CD4-positive, alpha-beta T cell treated with Interleukin-6 at 100 ng/mL for 8 hours (primary cell): Measurements from ENCODE around the gene ZNF627.
"Not testable (repeated sequence)": the region's sequence is repeated elsewhere in the genome, so short reads cannot be mapped to it uniquely, and the experiment has no call there.

ENCODE experiments used
- DNase-seq: peaks from one replicate; pipeline ENCODE4 v3.0.0-alpha.2; 2020; ENCODE audit warnings: mixed read lengths, low spot score

Gene ZNF627

DNA sequence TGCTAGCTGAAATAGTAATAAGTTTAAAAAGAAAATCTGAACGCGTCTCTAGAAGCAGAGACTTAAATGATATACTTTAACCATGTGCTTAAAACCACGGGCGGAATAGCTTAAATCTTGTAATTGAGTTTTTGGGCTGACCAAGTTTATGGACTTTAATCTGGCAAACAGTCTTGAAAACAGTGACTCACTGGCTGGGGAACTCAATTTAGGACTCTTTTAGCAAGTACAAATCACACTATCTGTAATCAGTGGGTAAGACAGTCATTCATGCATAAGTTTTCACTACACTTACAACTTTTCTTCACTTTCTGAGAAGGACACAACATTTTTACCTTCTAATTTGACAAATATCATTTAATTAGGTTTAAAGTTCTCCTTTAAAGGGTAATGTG is 26.8 kb downstream of the ZNF627 start:
- DNase-seq = no peak

DNA sequence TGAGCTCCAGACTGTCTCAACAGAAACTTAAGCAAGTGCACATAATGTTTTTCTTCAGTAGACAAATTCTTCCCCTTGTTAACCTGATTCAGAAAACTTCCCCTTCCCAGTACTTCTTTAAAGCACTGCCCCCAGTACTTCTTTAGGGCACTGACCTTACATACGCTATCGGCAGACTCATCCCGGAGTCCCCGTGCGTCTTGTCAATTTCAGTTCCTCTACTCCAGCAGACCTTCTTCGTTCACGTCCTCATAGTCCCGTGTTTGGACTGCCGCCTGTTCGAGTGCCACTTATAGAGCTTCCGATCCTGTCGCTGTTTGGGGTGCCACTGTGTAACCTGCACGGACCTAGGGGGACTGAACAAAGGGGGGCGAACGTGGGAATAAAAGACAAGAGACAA is 29.0 kb downstream of the ZNF627 start:
- no peak for DNase-seq

DNA sequence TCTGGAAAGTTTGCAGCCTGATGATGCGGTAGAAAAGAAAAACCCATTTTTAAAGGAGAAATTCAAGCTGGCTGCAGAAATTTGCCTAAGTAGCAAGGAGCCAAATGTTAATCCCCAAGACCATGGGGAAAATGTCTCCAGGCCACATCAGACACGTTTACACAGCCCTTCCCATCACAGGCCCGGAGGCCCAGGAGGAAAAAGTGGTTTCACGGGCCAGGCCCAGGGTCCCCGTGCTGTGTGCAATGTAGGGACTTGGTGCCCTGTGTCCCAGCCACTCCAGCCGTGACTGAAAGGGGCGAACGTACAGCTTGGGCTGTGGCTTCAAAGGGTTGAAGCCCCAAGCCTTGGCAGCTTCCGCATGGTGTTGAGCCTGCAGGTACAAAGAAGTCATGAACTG is 35.9 kb downstream of the ZNF627 start:
- no peak for DNase-seq

DNA sequence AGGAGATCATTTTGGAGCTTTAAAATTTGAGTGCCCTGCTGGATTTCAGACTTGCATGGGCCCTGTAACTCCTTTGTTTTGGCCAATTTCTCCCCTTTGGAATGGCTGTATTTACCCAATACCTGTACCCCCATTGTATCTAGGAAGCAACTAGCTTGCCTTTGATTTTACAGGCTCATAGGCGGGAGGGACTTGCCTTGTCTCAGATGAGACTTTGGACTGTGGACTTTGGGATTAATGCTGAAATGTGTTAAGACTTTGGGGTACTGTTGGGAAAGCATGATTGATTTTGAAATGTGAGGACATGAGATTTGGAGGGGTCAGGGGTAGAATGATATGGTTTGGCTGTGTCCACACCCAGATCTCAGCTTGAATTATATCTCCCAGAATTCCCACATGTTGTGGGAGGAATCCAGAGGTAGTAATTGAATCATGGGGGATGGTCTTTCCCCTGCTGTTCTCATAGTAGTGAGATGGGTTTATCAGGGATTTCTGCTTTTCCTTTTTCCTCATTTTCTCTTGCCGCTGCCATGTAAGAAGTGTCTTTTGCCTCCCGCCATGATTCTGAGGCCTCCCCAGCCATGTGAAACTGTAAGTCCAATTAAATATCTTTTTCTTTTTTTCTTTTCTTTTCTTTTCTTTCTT is 36.9 kb downstream of the ZNF627 start:
- DNase-seq = not testable (repeated sequence)

DNA sequence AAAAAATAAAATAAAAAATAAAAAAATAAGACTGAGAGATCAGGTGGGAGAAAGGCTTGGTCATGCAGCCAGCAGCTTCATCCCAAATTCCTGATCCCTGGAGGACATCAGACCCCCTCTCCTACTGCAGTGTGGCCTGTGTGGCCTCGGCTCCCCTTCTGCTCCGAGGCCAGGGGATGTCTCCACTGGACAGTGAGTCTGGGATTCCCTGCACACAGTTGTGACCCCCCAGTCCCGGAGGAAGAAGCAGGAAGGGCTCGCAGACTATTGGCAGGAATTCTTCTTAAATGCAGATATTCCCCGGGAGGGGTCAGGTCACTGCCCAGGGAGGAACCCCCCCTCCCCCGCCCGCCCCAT is 41.9 kb downstream of the ZNF627 start:
- DNase-seq = no peak

DNA sequence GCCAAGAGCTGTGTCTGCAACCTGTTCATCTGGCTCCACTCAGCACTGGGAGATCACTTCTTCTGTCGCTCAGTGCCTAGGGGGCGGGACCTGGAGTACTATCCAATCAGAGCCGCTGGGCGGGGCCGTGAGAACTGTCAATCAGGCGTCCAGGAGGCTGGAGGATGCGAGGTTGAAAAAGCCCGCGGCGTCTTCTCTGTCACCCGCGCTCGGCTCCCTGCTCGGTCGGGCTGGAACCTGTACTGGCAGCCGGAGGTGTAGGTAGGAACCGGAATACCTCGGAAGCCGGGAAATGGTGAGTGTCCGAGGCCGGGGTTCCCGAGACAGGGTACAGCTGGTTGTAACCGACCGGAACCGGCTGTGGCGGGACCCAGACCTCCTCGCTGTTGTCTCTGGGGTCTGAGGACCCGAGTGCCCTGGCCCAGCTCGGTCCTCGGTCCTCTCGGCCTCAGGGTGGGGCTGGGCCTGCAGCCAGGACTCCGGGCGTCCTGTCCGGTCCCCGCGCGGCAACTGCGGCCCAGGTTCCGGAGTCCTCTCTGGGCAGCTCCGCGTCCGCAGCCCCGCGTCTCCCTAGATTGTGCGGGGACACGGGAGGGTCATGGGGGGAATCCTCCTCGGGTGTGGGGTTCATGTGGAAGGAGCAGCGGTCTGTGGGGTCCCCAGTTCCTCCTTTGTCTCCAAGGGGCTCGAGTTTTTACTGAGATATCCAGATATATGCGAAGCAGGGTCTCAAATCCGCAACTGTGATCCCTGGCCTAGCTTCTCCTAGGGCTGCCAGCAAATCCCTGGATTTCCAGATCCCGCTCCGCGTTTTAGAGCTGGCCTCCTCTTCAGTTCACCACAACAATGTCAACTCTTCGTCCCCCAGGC is 42.6 kb downstream of the ZNF627 start:
- DNase-seq = peak; percentile 70

DNA sequence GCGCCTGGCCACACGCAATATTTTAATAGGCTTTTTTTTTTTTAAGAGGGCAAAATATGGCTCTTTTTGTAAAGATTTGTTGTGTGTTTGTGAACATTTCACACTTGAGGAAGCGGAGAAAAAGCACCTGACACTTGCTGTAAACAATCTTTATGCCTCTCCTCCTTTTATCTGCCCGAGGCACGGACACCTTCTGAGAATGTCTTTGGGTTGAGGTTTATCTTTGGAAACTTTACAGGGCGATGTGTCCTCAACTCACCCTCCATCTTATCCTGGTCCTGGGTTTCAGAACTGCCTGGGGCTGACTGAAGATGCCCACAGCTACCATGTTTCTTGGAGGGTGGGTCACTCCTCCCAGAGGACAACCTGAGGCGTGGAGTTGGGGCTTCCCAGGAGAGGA is 44.0 kb downstream of the ZNF627 start:
- DNase-seq = no peak

DNA sequence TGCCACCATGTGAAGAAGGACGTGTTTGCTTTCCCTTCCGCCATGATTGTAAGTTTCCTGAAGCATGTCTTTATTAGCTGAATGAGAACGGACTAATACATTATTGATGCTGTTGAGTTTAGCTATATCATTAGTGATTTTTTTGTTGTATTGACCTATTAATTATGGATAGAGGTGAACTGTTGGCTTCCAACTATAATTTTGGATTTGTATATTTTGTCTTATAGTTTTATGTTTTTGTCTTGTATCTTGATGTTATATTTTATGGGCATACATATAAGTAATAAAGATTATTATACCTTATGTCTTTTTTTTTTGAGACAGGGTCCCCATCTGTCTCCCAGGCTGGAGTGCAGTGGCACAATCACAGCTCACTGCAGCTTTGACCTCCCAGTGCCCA is 45.6 kb downstream of the ZNF627 start:
- no peak for DNase-seq

DNA sequence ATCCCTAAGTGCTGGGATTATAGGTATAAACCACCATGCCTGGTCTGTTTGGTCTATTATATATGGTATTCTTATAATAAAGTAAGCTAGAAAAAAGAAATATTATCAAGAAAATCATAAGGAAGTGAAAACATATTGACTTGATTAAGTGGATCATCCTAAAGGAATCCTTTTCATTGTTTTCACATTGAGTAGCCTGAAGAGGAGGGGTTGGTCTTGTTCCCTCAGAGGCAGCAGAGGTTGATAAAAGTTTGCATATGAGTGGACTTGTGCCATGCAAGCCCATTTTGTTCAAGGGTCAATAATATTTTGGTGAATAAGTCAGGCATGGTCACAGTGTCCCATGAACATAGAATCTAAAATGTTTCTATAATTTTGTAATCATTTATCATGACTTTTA is 52.7 kb downstream of the ZNF627 start:
- no peak for DNase-seq

DNA sequence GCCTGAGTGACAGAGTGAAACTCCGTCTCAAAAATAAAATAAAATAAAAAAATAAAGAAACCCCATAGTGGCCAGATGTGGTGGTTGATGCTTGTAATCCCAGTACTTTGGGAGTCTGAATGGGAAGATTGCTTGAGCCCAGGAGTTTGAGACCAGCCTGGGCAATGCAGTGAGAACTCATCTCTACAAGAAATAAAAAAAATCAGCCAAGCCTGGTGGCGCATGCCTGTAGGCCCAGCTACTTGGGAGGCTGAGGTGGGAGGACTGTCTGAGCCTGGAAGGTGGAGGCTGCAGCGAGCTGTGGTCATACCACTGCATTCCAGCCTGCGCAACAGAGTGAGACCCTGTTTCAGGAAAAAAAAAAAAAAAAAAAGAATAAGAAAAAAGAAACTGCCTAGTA is 53.8 kb downstream of the ZNF627 start:
- no peak for DNase-seq

DNA sequence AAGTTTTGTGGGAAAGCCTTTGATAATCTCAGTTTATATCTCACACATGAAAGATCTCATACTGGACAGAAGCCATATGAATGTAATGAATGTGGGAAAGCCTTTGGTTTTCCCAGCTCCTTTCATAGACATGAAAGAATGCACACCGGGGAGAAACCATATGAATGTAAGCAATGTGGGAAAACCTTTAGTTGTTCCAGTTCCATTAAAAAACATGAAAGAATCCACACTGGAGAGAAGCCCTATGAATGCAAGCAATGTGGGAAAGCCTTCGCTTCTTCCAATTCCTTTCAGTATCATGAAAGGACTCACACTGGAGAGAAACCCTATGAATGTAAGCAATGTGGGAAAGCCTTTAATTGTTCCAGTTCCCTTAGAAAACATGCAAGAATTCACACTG is 54.8 kb downstream of the ZNF627 start:
- no peak for DNase-seq

DNA sequence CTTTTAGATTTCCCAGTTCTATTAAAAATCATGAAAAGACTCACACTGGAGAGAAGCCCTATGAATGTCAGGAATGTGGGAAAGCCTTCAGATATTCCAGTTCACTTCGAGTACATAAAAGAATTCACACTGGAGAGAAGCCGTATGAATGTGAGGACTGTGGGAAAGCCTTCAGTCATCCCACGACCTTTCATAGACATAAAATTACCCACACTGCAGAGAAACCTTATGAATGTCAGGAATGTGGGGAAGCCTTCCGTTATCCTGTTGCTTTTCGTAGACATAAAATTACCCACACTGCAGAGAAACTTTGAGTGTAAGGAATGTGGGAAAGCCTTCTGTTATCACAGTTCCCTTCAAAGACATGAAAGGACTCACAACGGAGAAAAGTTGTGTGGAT is 55.2 kb downstream of the ZNF627 start:
- DNase-seq = no peak

DNA sequence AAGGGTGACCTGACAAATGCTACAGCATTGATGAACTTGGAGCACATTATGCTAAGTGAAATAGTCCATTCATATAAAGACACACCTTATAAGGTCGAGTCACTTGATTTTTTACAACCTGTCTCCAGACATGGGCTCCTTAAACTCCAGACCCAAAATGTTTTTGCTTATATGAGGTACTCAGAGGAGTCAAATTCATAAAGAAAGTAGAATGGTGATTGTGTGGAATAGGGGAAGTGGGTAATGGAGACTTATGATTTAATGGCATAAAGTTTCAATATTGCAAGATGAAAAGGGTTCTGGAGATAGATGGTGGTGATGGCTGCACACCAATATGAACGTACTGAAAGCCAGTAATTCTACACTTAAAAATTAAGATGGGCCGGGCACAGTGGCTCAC is 59.3 kb downstream of the ZNF627 start:
- DNase-seq = no peak

DNA sequence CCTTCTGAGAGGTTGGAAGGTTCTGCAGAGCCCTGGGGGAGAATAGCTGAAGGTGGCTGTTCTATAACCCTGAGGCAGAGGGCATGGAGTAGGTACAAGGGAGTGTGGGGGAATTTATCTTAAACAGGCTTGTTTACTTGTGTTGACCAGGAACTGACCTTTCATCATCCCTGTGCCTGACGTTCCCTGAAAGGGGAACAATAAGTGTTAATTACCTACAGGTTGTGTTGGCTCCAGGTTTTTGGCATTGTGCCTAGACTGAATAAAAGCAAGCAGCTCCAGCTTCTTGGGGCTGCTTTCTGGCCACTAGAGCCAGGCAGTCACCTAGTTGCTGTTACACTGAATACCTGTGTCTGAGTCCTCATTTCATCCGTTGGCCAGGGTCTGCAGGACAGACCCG is 60.0 kb downstream of the ZNF627 start:
- no peak for DNase-seq

DNA sequence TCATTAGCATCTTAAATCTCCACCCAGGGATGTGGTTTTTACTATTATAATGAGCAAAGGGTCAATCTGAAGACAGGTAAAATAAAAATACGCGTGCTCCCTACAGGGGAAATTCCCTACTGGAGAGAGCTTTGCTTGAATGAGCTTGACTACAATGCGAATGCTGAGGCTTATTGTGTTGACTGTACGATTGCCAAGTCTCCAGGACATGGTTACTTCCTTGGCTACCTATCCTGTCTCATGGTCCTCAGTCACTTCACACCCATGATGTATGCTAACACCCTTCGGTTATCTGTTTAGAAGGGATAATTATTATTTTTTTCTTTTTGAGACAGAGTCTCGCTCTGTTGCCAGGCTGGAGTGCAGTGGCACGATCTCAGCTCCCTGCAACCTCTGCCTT is 61.7 kb downstream of the ZNF627 start:
- no peak for DNase-seq

DNA sequence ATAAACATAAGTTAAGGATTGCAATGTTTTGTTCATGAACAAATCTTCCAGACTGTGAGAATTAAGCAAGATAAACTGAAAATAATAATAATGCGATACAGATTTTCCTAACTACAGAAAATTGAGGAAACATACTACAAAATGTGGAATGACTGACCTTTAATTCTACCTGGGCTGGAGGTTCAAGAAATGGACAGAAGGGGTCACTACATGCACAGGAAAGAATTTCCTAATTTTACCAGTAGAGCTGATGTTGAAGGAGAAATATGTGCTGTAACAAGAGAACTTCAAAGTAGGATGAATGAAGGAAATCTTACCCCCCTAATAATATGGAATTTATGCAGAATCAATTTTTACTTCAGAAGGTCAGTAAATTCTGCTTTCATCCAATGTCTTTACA is 62.3 kb downstream of the ZNF627 start:
- DNase-seq = no peak

DNA sequence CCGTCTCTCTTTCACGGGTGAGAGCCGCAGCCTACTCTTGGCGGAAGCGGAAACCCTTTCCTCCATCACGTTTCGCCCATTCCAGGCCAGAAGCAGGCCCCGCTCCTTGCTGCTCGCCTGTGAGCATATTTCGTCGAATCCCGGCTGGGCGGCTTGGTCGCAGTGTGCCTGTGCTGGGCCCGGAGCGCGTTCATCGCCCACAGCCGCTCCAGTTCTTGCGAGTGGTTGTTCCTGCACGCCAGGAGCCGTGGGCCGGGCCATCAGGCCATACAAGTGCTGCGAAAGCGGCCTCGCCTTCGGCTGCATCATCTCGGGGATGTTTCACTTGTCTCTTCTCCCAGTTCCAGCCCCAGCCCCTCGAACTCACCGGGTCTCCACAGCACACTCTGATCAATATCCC is 65.0 kb downstream of the ZNF627 start:
- DNase-seq = no peak

DNA sequence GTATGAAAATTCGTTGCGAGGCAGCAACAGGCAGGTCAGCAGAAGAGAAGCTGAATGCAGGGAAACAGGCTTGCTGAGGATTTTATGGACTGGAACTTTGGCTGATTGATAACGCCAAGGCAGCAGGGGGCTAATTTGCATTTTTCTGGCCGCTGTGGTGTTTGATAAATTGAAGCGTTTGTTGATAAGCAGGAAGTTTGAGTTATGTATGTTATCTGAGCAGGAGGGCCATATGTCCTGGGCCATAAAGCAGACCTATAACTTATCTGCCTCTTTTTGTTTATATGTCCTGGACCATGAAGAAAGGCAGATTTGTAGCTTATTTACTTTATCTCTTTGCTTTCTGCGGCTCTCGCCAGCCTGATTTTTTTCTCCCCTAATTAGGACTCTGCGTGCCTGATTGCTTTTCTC is 65.9 kb downstream of the ZNF627 start:
- DNase-seq = no peak
